NCI-H1930 (cell line): ENCODE data around the gene DAB2.

Experiments
- DNase-seq, 2 experiments: peaks; one replicate each; lab custom pipeline; 2025; lab: John Stamatoyannopoulos, UW

DAB2 gene

DNA sequence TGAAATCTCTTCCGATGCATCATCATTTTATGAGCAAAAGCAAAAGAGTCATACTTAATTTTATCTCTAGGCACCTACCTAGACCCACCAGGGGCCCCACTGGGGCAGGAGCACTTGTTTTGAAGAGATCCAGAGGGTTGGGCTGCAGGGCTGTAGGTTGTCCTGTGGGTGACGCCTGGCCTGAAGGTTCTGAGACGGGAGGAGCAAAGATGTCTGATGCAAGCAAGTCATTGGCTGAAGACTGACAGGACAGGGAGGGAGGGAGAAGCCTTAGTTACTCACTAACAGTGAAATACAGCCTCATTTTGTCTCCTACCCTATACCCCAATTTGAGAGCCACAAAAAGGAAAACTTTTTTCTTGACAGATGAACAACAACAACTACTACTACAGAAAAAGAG is 43.4 kb downstream of the DAB2 start:
- DNase-seq, result no peak

DNA sequence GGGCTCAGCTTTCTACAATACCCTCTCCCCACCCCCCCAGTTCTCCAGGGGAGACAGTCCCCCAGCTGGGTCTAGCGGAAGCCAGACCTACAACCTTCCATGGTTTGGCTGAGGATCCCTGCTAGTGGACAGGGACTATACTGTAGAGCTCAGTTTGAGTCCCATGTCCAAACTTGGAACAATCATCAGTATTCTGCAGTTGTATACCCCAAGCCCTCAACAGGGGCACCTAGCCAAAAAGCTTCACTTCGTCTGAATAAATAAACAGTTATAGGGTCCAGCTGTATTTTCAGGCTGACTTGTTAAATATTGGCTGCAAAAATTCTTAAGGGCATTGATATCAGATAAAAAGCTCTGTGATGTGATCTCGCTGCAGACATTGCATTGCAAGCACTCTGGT is 45.1 kb downstream of the DAB2 start:
- DNase-seq, result no peak

DNA sequence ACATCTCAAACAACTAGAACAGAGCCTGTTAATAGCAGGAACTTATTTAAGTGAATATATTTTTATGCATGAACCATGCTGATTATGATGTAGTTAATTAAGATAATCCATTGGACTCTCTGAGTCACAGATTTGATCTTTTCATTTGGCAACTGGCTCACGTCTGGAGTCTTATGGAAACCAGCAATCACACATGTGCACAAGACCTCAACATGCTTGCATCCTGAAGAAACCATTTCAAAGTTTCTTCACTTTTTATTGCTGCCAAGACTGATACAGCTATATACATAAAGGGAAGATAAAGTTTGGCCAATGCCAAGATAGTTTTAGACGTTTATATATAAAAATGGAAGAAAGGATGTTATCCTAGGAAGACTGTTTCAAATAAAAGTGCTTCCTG is 47.2 kb downstream of the DAB2 start:
- no peak for DNase-seq

DNA sequence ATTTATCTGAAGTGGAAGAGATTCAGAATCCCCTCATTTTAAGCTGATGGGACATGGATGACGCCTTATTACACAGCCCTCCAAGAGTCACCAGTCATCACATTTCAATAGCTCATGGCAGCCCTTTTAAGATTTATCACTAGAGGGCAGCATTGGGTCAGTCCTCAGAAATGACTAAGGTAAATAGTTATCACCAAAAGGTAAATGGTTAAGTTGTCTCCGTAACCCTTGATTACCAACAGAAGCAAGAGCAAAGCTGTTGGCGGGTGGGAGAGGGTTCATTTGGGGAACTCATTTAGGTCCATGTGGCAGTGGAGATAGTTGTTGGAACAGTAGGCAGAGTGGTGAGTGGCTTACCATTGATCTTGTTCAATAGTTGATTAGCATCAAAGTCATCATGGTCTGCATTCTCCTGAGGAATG is 48.5 kb downstream of the DAB2 start:
- peak; percentile 47 to 50 for DNase-seq

DNA sequence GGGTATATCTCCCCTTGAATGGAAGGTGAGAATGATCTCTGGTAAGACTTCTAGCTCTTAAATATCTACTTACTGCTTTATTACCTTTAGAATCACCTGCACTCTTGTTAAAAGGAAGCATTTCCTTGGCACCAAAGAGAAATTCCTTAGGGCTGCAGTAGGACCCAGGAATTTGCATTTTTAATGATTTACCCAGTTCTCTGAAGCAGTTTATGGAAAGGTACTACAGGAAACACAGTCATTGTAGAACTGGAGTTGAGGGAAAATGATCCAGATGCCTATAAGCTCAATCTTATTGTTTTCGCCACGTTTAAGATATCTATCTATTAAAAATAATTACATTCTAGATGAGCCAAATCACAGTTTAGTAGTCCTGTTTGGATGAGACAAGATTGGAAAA is 51.0 kb downstream of the DAB2 start:
- DNase-seq, result no peak

DNA sequence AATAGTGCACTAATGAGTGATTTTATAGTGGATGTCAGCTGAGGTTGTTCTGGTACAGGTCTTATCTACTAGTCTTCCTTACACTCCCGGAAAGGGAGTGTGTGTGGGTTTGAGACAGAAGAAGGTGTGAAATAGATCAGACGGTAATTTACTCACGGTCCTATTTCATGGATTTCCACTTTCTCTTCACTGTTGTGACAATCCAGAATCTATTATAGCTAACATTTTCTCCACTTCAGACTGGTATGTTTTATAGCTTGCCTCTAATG is 53.5 kb downstream of the DAB2 start:
- no peak for DNase-seq

DNA sequence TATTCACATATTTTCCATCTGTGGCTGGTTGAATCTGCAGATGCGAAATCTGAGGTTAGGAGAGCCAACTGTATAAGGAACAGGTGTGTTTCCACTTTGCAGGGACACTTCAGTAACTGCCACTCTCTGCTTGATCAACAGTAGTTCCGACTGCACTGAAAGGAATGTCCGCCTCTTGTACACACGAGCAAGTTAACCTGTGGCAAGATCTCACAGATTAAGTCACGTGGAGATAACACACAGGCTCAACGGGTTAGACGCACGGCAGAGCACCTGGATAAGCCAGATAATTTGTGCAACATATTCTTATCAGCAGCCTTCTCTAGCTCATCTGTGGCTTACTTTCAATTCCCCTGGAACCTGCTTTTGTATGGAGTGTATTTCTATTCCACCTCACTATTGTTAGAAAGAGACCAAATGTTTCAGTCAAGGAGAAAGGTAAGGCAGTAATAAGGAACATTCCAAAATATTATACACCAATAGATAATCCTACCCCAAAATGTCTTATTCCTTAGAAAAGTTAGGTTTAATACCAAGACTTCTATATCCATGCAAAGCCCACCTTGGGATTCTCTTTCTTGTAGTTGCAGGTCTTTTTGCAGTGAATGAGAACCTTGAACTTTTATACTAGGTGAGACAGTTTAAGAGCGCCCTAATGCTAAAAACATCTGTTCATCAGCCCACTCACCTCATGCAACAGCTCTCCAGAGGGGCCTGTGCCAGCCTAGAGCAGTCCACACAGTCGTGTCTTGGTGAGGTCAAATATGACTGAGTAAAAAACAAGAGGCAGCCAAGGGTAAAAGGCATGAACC is 54.0 kb downstream of the DAB2 start:
- no peak for DNase-seq

DNA sequence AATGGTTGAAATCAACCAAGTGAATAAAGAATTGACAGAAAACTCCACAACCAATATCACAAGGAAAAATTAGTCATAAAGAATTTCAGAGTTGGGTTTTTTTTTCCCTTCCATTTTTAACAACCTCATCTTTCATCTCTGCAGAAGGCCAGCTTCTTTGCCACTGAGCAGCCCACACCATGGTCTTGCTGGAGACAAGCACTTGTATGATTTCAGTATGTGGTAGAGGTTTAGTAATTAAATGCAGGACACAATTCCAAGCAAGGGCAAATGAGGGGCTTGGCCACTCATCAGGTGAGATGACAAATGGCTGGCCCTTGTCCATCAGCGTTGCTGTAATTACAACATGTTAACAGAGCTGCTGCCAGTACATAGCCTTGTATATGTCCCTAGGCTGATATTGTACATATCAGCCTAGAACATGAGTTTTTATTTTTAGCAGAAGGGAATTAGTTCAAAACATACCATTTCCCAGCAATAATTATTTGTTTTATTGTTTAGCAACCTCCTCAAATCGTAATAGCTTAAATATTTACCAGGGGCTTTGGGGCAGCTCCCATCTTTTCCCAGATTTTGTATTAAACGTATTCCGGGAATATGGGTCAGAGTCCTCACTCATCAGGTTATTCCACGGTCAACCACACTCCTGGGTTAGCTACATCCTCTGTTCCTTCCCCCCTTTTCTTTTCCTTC is 55.5 kb downstream of the DAB2 start:
- DNase-seq, result no peak

DNA sequence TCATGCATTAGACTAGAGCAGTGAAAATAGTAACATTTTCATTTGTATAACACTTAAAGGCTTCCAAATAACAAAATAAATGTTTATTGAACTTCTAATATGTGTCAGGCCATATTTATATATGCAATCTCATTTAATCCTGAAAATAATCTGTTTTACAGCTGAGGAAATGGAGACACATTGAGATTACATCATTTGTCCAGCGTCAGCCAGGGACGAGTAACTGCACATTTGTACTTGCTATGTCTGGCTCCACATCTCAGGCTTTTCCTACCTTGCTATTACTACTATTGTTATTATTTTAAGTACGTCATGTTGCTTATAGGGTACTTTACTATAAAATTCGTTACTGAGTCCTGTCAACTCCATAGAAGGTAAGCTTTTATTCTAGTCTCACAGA is 56.7 kb downstream of the DAB2 start:
- DNase-seq, result no peak

DNA sequence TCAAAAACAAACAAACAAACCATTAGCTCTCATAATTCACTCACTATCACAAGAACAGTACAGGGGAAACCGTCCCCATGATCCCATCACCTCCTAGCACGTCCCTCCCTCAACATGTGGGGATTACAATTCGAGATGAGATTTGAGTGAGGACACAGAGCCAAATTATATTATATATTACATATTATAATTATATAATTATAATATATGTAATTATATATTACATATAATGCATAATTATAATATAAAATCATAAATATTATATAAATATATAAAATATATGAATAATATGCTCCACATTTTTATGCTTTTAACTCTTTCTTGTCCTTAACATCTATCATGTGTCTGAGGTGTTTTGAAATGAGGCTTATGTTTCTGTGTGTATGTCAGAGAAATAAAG is 57.1 kb downstream of the DAB2 start:
- DNase-seq, result no peak

DNA sequence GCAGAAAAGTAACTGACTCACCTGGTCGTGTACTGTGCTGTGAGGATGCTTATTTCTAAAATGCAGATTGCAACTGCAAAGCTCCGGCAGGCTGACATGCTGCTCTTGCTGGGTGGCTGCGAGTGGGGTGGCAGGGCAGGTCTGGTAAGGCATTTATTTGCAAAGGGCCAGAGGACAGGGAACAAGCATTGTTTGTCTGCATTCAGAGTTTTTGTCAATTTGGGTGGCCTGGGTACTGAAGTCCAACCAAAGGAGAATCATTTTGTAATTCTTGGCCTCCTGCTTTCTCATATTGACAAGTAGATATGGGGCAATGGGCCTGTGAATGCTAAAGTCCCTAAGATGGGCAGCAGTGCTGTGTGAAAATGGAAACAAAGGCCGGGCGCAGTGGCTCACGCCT is 60.4 kb downstream of the DAB2 start, which contains the start of gene C9:
Gene C9, minus strand, starts transcription at position 129 of the 400 bp plus-strand sequence. Its CDS starts 31 bp downstream, at position 98.
- no peak for DNase-seq

DNA sequence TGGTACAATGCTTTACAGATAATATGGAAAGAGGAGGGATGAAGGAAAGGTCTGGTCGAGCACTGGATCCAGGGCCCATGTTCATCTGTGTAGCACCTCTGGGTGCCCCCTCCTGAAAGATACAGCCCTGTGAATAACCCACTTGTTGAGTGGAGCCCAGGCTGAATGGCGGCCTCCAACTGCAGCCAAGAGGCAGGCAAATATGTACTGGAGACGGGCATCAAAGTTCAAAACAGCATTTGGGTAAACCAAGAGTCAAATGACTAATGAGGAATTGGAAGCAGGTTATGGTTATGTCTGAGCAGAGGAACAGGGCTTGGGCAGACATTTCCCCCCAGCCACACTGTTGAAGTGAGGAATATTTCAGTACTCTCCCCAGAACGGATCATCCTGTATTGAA is 61.6 kb downstream of the DAB2 start:
- DNase-seq, result no peak

DNA sequence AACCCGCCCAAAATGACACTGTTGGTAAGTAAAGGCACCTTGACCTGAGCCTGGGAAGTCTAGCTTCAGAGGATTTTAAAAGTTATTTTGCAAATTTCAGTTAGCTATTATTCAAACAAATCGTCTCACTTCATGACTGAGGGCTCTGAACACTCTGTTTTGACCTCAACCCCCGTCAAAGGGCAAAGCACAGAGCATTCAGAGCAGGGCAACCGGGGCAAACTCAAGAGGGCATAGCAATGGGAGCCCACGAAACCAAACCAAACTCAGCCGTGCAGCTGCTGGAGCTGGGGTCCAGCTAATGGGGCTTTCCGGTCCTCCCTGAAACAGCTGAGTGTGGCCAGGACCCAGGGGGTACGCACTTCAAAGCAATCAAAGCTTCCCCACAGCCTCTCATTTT is 62.1 kb downstream of the DAB2 start:
- DNase-seq, result no peak

DNA sequence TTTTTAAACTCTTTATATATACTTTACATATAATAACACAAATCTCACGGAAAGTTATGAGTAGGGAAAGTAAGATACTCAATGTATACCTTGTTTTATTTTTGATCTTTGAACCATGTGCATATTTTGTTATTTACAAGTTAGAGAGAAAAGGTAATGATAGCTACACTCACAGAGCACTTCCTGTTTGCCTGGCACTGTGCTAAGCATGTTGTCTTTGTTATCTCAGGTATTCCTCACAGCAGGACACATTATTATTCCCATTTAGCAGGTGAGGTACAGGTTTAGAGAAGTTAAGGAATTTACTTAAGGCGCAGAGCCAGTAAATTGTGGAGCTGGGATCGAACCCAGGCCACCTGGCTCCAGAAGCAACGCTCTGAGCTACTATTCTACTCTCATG is 63.5 kb downstream of the DAB2 start:
- no peak for DNase-seq

DNA sequence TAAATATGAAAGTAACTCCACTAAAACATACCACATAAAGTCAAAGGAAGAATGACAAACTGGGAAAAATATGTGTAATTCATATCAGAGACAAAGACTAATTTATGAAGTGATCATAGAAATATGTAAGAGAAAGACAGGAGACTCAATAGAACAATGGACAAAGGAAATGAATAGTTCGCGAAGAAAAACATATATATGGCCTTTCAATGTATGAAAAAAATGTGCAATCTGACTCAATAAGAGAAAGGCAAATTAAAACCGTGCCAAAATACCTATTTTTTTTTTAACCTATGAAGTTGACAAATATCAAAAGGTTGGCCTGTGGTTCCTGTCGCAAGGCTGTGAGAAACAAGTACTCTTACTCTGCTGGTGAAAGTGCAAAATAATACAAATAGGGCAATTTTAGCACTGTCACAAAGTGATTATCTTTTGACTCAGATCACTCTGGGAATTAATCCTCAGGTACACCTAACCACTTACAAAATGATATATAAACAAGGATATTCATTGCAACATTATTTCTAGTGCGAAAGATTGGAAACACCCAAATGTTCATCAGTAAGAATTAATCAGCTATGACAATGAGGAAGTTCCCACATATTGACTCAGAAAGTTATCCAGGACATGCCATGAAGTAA is 64.2 kb downstream of the DAB2 start:
- DNase-seq, result no peak

DNA sequence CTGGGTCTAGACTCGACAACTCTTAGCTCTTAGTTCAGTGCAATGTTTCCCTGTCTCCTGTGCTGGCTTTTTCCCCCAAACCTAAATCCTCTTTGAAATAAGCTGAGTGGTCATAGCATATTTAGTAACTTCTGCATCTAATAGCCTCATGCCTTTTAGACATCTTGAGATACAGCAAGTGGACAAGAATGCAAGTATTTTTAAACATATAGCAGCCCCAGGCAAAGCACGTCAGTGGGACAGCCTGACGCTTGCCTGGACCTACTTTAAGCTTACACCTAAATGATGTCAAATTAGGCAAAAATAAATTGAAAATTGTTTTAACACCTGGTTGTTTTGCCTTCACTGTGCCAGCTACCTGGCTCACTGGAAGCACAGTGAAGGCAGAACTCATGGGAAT is 68.5 kb downstream of the DAB2 start:
- DNase-seq, result no peak

DNA sequence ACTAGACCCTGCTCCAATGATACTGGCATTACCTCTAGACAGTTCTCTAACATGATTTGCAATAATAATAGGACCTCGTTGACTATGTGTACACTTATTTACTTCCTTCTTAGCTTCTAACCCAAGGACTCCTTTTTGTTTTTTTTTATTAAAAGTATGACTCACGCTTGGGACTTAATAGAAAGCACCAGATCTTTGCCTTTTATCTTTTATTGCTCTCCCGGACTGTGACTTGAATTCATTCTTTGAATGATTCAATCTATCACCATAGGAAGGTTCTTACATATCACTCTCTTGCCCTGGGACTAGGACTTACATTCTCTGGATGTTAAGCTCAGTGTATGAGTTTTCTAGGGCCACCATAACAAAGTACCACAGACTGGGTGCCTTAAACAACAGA is 69.5 kb downstream of the DAB2 start:
- DNase-seq, result no peak

DNA sequence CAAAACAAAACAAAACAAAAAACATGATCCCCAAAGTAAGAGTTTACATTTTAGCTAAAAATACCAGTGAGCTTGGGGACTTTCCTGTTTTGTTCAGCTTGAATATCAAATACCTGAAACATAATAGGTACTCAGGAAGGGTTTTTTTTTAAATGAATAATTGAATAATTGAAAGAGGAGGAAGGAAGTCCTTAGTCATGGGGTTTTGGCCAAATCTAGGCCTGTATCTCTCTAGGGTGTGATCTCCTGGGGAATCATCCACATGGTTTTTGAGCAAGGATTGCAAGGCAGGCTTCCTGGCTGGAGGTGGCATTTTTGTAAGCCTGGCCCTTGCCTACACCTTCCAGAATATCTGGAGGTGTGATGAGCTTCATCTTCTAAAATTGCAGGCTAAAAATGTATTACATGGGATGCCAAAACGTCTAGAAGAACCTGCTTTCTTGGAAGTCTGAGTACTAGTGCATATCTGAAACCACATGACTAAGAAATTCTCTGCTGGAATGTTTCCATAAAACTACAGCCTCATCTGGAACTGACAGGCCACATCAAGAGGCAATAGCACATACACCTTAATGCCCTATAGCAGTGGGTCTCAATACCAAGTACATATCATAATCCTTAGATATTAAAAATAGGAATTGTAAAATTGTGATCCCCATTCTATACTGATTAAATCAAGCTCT is 70.9 kb downstream of the DAB2 start:
- no peak for DNase-seq

DNA sequence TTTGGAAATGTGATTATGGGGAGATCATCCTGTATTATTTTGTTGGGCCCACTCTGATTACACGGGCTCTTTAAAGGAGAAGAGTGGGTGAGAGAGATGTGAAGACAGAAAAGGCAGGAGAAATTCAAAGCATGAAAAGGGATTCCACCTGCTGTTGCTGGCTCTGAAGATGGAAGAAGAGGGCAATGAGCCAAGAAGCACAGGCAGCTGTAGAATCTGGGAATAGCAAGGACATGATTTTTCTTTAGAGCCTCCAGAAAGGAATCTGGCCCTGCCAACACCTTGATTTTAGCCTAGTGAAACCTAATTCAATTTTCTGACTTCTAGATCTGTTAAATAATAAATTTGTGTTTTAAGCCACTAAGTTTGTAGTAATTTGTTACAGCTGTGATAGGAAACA is 71.8 kb downstream of the DAB2 start:
- DNase-seq, result no peak

DNA sequence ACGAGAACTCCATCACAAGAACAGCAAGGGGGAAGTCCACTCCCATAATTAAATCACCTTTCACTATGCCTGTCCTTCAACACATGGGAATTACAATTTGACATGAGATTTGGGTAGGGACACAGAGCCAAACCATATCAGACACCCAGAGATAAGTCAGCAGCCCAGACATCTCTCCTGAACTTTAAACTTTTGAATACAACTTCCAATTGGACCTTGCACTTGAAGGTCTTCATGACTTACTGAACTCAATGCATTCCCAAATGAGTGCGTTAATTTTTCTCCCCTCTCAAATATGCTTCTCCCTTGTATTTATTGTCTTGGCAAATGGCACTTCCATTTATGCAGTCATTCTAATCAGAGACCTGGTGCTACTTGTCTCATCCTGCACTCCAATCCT is 72.6 kb downstream of the DAB2 start:
- no peak for DNase-seq

DNA sequence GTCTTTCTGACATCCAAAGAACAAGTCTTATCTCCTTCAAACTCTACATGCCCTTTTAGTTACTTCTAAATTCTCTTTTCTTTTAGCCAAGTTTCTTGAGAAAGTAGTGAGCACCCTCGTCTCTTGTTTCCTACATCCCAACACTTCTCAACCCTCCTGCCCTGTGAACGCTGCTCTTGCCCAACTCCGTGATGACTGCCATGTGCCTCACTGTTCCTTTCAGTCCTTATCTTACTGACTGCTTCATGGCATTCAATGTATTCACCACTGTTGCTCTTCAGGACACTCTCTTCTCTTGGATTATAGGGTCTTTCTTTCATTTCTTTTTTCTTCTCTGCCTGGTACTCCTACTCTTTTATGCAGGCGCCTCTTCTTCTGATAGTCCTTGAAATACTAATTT is 75.3 kb downstream of the DAB2 start:
- no peak for DNase-seq

DNA sequence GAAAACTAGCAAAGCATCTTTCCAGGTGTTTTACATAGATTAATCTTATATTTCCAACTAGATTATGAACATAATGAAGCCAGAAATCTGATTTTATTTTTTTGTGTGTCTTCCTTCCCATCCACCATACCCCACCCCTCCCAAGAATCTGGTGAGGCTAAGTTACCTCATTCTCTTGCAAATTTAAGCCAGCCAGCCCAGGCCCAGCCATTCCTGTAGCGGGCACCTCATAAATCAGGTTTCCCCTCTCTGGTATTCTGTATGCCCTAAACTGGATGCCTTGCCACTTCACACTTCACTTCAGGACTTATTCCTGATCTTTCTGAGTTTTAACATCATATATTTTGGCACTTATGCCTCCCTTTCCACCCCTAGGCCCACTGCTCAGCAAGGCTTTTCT is 82.3 kb downstream of the DAB2 start:
- DNase-seq, result no peak

DNA sequence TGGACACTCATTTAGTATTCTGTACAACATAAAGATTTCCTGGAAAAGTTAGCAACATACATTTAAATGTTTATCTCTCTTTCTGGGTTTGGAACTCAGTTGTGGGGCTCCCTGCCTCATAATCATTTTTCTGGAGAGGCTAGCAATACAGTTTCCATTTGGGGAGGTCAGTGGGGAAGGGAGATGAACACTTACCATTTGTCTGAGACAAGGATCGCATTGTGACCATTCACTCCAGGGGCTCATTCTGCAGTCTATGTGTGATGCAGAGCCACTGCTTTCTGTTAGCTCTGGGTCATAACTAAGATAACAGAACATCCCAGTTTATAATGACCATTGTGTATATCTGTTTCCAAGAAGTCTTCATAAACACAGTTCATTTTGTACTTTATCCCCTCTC is 82.9 kb downstream of the DAB2 start:
- no peak for DNase-seq
